NCI-H1092 (cell line): Measurements from ENCODE around the gene MRPL10.

Source experiments
- DNase-seq: peaks from one replicate; lab custom pipeline; 2025; lab: John Stamatoyannopoulos, UW

Gene MRPL10

DNA sequence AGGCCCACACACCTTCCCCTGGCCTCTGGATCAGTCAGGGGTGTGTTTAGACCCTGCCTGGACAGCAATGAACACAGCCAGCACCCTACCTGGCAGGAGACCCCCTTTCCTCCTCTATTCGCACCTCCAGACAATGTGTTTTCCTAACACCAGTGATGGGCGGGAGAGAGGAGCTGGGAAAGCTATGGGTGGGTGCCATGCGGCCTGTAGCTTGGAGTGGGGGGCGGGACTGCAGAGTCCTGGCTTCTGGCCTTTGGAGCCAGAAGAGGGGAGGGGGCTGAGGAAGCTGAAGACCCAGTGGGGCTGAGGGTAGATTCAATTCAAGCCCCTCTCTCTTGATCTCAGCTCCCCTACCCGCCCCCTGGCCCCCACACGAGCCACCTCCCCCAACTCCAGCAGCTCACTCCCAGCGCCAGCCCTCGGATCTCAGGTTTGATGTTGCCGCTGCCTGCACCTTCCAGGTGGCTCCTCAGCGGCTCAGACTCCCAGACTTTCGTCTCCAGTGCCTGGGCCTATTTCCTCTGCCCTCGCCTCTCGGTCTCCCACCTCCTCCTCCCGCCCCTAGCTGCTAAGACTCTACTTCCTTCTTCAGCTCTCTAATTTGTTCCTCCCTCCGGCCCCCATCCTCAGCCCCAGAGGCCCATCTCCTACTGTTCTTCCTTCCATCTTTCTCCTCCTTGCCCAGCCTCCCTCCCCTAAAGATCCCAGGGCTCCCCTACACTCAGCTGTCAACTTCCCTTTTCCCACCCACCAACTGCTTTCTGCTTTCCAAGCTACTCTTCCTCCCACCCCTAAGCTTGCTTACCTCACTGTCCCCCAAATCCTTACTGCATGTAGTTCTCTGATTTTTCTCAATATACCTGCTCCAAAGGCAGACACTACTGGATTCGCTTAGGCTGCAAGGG lies 26.5 kb upstream of the MRPL10 start:
- no peak for DNase-seq

DNA sequence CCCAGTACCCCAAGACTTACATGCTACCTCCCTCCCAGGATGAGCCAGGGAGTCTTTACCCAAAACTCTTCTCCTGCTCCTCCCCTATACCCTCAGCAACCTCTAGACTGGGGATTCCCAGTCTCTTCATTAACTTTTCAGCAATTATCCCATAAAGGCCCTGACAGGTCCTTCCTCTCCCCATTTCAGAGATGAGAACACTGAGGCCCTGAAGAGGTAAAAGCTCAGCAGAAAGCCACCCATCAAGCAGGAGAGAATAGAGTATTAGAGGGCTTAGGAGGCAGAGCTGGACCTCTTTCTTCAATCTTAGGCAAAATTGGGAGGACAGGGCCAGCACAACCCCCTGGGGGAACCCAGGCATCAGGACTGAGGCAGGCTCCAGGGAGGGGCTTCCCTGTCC lies 25.5 kb upstream of the MRPL10 start:
- no peak for DNase-seq

DNA sequence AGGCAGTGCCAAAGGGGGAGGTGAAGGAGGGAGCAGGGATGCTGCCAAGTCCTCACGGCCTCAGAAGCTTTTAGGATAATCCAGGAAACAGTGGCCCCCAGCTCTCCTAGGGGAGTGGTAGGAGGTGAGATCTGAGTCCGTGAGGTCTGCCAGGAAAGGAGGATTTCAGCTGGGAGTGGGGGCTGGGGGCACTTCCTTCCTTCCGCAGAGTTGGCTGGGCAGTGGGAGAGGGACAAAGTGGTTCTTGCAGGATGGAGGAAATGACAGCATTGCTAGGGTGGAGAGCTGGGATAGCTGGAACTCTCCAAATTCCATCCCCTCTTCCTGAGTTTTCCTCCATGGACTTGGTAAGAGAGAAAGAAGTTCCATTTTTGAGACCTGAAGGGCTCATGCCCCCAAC lies 24.4 kb upstream of the MRPL10 start:
- no peak for DNase-seq

DNA sequence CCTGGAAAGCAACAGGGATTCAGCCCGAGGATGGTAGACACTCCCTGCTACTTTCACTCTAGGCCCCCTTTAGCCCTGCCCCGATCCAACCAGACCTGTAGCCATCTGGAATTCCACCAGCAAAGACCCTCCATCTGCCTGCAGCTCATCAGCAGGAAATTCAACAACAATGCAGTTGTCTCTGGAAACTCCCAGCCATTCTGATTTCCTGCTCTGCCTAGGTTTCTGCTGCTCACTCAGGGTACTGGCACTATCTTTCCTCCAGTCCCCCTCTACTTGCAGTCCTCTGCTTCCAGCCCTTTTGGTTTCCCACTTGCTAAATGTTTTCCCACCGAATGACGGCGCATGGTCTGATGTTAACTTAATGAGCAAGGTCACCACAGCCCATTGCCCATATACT lies 22.3 kb upstream of the MRPL10 start:
- DNase-seq, result no peak

DNA sequence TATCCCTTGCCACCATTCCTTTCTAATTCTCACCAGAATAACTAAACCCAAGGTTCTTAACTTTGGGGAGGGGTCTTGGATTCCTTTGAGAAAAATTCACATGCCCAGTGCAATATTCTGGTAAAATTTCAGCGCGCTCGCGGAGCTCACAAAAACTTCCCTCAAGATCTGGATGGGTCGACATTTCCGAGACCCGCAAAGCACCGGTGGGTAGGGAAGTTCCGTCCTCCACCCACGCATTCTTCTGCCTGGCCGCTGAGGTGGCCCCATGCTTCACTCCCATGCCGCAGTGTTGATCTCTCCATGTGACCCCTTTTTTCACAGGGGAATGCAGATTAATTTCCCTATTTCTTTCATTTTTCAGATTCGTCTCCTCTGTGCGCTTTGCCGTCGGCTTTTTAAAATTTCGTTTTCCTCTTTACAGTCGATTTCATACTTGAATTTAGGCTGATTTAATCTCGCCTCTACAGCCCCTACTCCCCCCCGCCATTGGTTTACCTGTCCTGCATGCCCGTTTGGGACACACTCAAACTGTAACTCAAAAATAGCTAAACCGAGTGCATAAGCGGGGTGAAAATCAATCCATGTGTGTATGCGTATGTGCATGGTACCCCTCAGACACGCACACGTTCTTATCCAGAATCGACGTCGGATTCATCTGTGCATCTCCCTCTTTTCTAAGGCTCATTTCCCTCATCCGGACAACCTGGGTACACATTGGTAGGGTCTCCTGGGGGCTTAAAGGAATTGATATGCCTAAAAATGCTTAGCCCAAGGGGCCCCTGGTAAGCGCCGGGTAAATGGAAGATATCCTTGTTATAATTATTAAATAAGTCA lies 21.0 kb upstream of the MRPL10 start:
- no peak for DNase-seq

DNA sequence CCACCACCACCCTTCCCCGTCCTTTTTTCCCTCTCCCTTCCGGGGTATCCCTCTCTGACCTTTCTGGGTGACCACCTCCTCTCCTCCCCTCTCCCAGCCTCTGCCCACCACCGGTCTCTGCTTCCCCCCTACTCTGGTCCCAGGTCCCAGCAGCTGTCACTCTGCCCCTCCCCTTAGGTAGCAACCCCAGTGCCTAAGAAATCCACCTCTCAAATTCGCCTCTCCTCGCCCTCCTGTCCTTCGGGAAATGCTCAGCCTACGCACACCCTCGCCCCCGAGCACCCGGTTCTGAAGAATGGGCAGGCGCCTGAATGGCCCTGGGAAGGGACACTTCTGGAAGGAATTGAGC lies 20.4 kb upstream of the MRPL10 start:
- no peak for DNase-seq

DNA sequence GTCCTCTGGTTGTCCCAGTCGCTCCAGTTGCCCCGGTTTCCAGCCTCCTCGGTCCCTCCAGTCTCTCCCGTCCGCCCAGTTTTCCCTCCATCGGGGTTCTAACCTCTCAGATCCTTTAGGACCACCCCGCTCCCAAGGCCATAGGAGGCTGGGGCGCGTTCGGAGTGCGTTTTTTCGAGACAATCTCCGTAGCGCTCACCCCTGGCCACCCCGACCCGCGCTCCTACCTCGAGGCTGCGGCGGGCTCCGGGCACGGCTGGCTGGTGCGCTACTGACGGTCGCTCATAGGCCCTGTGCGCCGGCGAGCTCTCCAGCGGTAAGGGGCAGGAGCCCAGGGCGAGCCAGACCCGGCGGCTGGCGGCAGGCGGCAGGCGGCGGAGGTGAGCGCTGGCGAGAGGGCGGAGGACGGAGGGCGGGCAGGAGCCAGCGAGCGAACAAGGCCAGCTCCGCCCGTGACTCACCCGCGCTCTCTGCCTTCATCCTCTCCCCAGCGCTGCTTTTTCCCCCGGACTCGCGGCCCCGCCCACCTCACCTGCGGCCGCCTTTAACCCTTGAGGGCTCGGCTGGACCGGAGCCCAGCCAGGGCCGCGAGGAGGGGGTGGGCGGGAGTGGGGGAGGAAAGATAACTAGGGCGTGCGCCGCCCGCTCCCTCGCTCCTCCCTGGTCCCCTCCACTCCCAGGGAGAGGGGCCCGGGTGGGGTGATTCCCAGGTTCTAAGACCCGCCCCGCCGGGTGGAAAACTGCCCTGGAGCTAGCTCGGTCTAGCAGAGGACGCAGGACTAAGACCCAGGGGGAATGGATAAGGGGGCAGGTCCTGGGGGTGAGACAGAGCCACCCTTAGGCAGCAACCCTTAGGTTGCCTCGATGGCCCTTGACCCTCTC lies 19.6 kb upstream of the MRPL10 start, which contains the start of gene SP6:
TSS of gene SP6 (minus strand) at position 472 of the 882 bp plus-strand sequence. CDS start 2,734 bp downstream, outside the sequence.
- peak; percentile 37 for DNase-seq

DNA sequence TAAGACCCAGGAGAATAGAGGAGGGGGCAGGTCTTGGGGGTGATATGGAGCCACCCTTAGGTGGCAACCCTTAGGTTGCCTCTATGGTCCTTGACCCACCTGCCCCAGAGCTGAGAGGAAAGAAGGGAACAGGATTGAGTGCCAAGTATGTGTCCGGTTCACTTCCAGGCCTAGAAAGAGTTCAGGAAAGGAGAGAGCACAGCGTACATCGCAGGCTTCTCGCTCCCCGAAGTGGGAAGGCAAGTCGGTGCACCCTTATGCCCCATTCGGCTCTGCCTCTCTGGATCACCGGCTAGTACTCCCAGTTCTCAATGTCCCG lies 19.0 kb upstream of the MRPL10 start:
- DNase-seq, result no peak

DNA sequence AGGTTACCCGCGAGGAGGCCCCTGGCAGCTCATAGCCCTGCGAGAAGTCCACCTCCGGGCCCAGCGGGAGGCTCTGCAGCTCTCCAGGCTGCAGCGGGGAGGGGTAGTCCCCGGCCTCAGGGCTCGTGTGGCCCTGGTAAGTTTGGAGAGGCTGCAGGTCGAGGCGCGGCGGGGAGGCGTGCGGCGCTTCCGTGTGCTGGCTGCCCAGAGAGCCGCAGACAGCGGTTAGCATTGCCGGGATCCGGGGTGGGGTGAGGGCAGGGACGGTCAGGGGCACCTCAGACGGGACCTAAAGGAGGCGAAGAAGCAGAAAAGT lies 16.8 kb upstream of the MRPL10 start:
- DNase-seq, result no peak

DNA sequence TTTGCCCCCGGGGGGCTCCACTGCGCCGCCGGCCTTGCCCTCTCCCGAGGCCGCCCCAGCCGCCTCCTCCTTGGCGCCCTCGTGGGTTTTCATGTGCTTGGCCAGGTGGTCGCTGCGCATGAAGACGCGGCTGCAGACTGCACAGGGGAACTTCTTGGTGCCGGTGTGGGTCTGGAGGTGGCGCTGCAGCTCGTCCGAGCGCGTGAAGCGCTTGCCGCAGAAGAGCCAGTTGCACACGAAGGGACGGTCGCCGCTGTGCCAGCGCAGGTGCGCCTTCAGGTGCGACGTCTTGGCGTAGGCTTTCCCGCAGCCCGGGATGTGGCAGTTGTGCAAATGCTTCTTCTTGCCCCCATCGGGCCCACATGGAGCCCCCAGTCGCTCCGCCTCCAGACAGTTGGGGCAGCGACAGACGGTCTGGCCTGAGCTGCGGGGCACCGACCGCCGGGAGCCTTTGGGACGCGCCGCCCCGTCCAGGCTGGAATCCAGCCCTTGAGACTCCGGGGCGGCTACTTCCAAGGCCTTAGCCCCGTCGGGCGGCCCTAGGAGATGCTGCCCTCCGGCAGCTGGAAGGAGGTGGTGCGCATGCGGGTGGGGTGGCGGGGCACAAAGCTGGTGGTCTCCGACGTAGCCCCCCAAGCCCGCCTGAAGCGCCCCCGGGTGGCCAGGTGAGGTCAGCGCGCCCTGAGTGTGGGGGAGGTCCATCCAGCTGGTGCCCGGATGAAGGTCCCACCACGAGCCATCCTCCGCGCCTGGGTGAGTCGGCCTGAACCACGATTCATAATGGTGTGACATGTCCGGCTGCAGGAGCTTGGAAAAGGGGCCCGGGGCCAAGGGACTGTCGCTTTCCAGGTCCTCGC lies 16.2 kb upstream of the MRPL10 start:
- DNase-seq, result no peak

DNA sequence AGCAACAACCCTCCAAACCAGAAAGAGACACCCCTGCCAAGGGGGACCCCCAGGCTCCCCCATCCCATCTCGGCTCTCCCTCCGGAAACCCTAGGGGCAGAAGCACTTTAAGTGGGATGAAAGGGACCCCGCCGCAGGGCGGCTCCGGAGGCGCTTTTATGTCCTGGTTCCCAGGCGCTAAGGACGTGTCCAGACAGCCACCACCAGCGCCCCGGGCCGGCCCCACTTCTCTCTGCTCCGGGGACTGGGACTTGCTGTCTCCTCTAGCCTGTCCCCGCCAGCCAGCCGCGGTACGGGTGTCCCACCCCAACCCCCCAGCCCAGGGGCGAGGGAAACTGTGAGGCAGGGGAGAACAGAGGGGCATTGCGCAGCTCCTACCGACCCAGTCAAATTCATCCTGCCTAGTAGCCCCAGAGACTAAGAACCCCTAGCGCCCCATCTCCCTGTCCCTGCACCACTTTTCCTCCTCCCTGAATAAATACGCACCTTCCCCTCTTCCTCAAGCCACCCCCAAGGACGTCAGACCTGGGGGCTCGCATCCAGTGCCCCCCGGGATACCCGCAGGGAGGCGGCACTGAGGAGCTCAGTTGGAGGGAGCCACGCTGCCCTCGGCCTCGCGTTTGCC lies 15.5 kb upstream of the MRPL10 start:
- no peak for DNase-seq

DNA sequence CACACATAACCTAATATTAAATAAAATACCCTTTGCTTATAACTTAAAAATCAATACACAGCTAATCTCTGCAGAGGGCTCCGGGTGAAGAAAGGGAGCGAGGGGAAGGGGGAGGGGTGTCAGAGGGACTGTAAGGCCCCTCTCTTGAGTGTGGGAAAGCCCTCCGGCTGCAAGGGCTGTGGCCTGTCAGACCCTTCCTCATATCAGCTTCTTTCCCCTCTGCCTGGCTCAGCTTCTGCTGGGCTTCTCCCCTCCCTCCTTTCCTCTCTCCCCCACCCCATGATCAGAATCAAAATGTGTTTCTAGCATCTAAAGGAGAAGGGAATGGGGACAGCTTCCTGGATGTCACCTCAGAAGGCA lies 14.4 kb upstream of the MRPL10 start:
- DNase-seq, result no peak

DNA sequence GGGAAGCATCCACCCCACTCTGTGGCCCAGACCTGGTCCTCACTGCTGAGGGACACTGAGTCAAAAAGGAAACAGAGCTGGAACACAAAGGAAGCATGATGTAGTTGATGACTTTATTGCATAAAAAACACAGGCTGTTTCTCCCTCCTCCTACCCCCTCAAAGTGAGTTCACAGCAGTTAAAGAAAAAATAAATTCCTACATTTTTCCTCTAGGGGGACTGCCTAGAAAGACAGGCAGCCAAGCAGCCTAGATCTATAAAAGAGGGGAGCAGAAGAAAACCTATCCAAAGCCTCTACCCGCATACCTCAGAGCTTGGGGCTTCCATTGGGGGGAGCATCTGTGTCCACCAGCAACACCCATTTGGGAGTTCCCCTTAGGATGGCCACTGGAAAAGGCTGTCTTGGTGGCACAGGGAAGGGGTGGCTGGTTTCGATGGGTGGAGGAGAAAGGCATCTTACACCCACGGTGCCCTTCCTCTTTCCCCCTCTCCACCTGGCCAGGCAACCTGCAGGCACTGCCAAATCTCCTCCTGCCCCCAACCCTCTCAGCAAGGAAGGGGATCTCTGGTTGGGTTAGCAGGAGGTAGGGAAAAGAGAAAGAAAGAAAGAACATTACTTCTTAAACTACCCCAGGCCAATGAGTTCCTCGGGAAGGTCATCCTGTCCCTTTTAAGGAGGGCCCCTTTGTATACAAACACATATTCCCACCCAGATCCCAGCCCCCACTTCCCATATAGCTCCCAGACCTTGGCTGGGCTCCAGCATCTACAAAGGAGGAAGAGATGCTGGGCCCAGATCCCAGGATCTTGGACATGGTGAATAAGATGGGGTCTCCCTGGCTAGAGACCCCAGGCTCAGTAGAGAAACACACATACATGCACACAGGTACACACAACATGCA lies 13.7 kb upstream of the MRPL10 start:
- DNase-seq, result no peak

DNA sequence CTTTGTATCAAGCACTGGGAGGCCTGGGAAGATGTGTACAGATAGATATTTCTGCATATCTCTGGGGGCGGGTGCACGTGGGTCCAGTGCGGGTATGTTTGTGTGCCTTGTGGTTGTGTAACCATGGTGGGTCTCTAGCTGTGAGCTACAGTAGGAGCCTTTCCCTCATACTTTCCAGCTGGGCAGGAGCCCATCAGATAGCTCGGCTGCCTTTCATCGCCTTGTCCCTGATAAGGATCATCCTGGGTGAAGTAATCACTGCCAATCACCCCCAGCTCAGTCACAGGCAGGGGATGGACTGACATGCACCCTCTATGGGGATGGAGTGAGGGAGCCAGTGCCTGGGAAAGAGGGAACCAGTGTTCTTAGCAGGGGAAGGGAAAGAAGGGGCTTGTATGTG lies 12.9 kb upstream of the MRPL10 start:
- DNase-seq, result no peak

DNA sequence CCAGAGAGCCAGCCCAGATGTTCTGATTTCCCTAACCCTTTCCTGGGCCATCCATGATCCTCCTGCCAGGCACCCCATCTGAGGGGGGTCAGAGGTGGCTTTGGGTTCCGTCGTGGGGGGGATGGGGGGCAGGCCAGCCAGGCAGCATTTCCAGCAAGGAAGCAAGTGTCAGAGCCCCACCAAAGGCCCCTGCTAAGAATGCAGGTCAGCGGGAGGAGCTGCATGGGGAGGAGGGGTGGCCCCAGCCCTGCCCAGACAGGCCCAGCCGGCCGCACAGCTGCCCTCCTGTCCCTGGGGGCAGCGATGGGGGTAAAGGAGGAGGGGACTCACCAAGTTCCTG lies 12.0 kb upstream of the MRPL10 start:
- no peak for DNase-seq

DNA sequence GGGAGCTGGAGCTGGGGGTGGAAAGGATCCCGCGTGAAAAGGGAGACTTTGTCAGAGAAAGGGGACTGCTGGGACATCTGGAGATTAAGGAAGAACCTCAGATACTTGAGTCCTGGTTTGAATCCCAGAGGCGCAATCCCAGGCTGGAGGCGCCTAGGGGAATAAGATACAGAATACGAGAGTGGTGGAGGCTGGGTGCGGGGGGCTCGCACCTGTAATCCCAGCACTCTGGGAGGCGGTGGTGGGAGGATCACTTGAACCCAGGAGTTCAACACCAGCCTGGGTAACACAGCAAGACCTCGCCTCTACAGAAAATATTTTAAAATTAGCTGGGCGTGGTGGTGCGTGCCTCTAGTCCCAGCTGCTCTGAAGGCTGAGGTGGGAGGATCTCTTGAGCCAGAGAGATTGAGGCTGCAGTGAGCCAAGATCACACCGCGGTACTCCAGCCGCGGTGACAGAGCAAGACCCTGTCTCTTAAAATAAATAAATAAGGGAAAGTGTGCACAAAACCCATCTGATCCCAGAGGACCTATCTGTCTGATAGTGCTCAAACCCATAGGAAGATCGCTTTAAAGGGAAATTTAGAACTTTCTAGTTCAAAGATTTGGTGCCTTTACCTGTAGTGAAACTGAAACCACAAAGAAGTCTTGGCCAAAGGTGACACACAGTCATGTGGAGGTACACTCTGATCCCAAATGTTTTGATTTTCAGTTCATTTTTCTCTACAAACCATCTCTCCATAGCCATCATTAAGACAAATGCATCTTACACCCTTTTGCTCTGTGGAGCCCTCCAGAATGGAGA lies 10.3 kb upstream of the MRPL10 start:
- no peak for DNase-seq

DNA sequence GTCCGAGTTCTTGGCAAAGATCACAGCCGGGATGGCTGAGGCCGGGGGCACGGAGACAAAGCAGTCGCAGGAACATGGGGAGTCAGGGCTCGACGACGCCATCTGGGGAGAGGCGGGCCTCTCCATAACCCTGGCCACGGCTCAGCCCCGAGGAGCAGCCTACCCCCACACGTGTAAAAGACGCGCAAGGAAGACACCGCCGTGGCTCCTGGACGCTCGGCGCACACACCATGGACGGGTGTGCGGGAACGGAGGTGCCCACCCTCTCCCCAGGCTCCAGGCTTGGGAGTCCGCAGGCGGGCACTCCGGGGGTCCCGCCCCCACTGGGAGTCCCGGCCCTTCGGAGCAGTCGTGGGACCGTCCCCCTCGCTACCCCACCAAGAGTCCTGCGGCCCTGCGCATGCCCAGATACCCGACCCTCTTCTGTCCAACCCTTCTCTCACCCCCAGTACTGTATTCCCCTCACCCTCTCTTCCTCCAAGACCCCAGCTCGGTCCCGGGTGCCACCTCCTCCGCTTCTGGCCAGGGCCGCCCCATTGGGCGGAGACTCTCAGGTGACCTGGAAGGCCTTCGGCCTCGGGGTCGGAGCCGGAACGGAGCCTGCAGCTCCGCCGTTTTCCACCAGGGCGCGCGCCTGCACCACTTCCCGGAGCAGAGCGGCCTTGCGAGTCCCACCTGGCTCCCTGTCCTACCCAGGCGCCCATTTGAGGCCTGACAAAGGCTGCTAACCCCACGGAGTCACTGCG lies 9.6 kb upstream of the MRPL10 start, which contains the start of gene SCRN2:
TSS of gene SCRN2 (minus strand) at position 532 of the 746 bp plus-strand sequence. CDS start at position 102, 430 bp downstream.
- peak; percentile 82 for DNase-seq

DNA sequence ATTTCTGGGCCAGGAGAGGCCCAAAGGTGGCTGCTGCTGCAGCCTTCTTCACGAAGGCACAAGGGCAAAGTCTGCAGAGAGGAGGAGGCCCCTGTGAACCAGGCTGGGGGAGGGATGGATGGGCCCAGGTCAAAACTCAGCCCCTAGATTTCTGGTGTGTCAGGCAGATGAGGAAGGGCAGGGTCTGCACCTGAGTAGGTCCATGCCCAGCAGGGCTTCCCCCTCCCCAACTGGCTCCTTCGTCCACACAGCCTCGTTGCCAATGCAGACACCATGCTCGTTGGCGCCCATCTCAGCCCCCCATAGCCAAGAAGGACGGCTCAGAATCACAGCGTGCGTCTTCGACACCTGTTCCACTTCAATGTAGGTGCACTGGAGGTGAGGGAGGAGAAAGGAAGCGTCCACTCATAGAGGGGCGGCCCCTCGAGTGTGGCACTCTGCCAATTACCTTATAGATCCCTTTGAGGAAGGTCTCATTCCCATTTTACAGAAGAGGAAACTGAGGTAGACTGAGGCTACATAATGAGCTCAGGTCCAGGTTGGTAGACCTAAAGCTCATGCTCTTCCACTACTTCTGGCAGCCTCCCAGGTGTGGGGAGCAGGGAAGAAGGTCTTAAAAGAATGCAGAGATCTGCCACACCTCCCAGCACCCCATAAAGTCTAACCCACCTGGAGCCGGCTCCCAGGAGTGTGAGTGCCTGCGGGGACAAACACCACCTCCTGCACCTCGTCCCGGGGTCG lies 8.8 kb upstream of the MRPL10 start:
- no peak for DNase-seq
